H1 (cell line): ENCODE data around the gene PDXP. TPM values are rescaled to one million over a fixed set of nuclear protein-coding genes. Genes with fewer than 3 reads are reported as not detected.

Experiments used
- CBX8 ChIP-seq: fragments of 300-800, 300-1000 bp; sonication (generic); IDR thresholded peaks from 2 replicates; pipeline ENCODE4 v1.7.1; 2016; ENCODE audit warnings: low read depth, low read length, borderline replicate concordance
- CREB1 ChIP-seq: IDR thresholded peaks from 2 replicates; pipeline ENCODE4 v1.6.1; 2012; ENCODE audit warnings: inconsistent platforms
- JUN ChIP-seq: IDR thresholded peaks from 2 replicates; pipeline ENCODE4 v1.6.1; 2011; ENCODE audit warnings: low read depth, mild to moderate bottlenecking, improper control_type of control experiment, low read length
- KDM4A ChIP-seq: IDR thresholded peaks from one replicate; pipeline ENCODE4 v1.7.1; 2012; ENCODE audit warnings: low read depth, mild to moderate bottlenecking, moderate library complexity, low read length, inconsistent platforms; ENCODE audit not compliant: severe bottlenecking
- polyA plus RNA-seq, 7 experiments: library from polyadenylated mRNA; depleted of rRNA in 3 of 7; stranded (reverse) in 5 of 7; unstranded in 2 of 7; fragments of >200 nt in 5 of 7; fragments of 200-250 nt in 2 of 7; gene quantifications; 1 replicate in 5 of 7; 2 replicates in 1 of 7; 4 replicates in 1 of 7; pipeline versions ENCODE4 v1.2.1 to v1.2.3, GENCODE V29; 2011 to 2013; ENCODE audit warnings: missing spikeins in 2 of 7, mixed read lengths in 2 of 7
- total RNA-seq: library from RNA; stranded (reverse); fragmentation: NEBNext Ultra II Directional; extraction: Animal tissue kit (Norgen Biotek cat#: 25700); gene quantifications from 2 replicates; pipeline ENCODE4 v1.2.1, GENCODE V29; 2021
- TF ChIP-seq, protein P1 (sequence below): IDR thresholded peaks from 2 replicates; pipeline ENCODE4 v1.6.1; 2011; ENCODE audit warnings: low read length, improper control_type of control experiment

Gene PDXP
- total and polyA plus RNA-seq, 2 of the 8 experiments (the other 6 are each of a cell fraction or from before 2014, with no cell fraction given) = 36.6 to 67.7 TPM

DNA sequence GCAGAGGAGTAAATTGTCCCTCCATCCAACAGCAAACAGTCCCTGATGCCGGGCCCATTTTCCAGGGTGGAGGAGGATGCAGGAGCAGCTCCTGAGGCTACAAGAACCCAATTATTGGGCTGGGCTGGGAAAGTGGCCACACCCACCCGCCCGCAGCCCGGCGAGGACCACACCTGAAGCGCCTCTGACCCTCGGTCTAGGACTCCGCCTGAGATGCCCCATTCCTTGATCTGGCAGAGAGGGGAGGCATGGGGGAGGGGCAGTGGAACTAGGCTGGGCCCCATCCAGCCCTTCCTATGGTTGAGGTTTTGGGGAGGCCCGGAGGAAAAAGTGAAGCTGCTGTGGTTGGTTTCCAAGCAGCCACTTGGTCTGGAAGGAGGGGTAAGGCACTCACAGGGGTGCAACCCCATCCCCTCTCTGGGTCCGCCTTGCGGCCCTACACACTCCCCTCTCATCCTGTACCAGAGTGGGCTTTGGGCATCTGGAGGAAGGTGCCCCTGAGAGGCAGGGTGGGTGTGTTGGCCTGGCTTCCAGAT is 14.5 kb downstream of the PDXP start (continued):
- TF ChIP-seq JUN (no peak), KDM4A (no peak), CREB1 (no peak), CBX8 (no peak)
- TF ChIP-seq, protein P1, sequence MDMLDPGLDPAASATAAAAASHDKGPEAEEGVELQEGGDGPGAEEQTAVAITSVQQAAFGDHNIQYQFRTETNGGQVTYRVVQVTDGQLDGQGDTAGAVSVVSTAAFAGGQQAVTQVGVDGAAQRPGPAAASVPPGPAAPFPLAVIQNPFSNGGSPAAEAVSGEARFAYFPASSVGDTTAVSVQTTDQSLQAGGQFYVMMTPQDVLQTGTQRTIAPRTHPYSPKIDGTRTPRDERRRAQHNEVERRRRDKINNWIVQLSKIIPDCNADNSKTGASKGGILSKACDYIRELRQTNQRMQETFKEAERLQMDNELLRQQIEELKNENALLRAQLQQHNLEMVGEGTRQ = no peak
